Trophoblast cell (in vitro differentiated cells and primary cell): ENCODE results near the gene C5orf34.
"Not testable (repeated sequence)": the region's sequence is repeated elsewhere in the genome, so short reads cannot be mapped to it uniquely, and the experiment has no call there.

Experiments
- DNase-seq, 2 donors: peaks; one replicate each; pipeline ENCODE4 v3.0.0-alpha.2; 2016
- H2AFZ ChIP-seq: 2 replicates; pipeline ENCODE4 v1.6.1; 2013; ENCODE audit warnings: low read length, moderate library complexity, mild to moderate bottlenecking; ENCODE audit not compliant: insufficient read depth, poor library complexity
- H2AK5ac ChIP-seq: 2 replicates; pipeline ENCODE4 v1.6.1; 2013; ENCODE audit warnings: mild to moderate bottlenecking, low read length
- H2BK120ac ChIP-seq: 2 replicates; pipeline ENCODE4 v1.6.1; 2013; ENCODE audit warnings: low read length, mild to moderate bottlenecking, moderate library complexity; ENCODE audit not compliant: insufficient read depth, poor library complexity
- H2BK12ac ChIP-seq: 2 replicates; pipeline ENCODE4 v1.6.1; 2013; ENCODE audit warnings: mild to moderate bottlenecking, low read length, moderate library complexity
- H2BK5ac ChIP-seq: 2 replicates; pipeline ENCODE4 v1.6.1; 2013; ENCODE audit warnings: low read length, low read depth, moderate library complexity, mild to moderate bottlenecking; ENCODE audit not compliant: poor library complexity
- H3K14ac ChIP-seq: 2 replicates; pipeline ENCODE4 v1.6.1; 2013; ENCODE audit warnings: mild to moderate bottlenecking, low read length
- H3K18ac ChIP-seq: 2 replicates; pipeline ENCODE4 v1.6.1; 2013; ENCODE audit warnings: mild to moderate bottlenecking, low read length
- H3K23ac ChIP-seq: 2 replicates; pipeline ENCODE4 v1.6.1; 2013; ENCODE audit warnings: low read length
- H3K27ac ChIP-seq: 2 replicates; pipeline ENCODE4 v1.5.1; 2013; ENCODE audit warnings: low read depth, mild to moderate bottlenecking, inconsistent platforms, low read length, moderate library complexity
- H3K27me3 ChIP-seq: 2 replicates; pipeline ENCODE4 v1.6.1; 2013; ENCODE audit warnings: inconsistent platforms, mild to moderate bottlenecking, low read length, moderate library complexity; ENCODE audit not compliant: insufficient read depth
- H3K36me3 ChIP-seq, 2 experiments: 1 replicate in 1 of 2; 2 replicates in 1 of 2; pipeline ENCODE4 v1.6.1; 2013; ENCODE audit warnings: low read length in 2 of 2, mild to moderate bottlenecking in 2 of 2, moderate library complexity in 1 of 2; ENCODE audit not compliant: insufficient read depth in 2 of 2, control insufficient read depth in 1 of 2
- H3K4ac ChIP-seq: 2 replicates; pipeline ENCODE4 v1.6.1; 2013; ENCODE audit warnings: low read depth, mild to moderate bottlenecking, low read length, moderate library complexity
- H3K4me1 ChIP-seq, 2 experiments: 1 replicate in 1 of 2; 2 replicates in 1 of 2; pipeline ENCODE4 v1.6.1; 2013; ENCODE audit warnings: low read length in 2 of 2, mild to moderate bottlenecking in 2 of 2, moderate library complexity in 1 of 2; ENCODE audit not compliant: insufficient read depth in 2 of 2, control insufficient read depth in 1 of 2
- H3K4me2 ChIP-seq: 2 replicates; pipeline ENCODE4 v1.6.1; 2013; ENCODE audit warnings: inconsistent platforms, mild to moderate bottlenecking, low read length, moderate library complexity
- H3K4me3 ChIP-seq: 2 replicates; pipeline ENCODE4 v1.5.1; 2013; ENCODE audit warnings: mild to moderate bottlenecking, low read depth, low read length, inconsistent platforms
- H3K79me1 ChIP-seq: one replicate; pipeline ENCODE4 v1.6.1; 2013; ENCODE audit warnings: low read length
- H3K79me2 ChIP-seq: 2 replicates; pipeline ENCODE4 v1.6.1; 2013; ENCODE audit warnings: low read length, mild to moderate bottlenecking; ENCODE audit not compliant: control insufficient read depth, insufficient read depth, poor library complexity
- H3K9ac ChIP-seq: 2 replicates; pipeline ENCODE4 v1.6.1; 2013; ENCODE audit warnings: mild to moderate bottlenecking, low read length
- H3K9me3 ChIP-seq: 2 replicates; pipeline ENCODE4 v1.6.1; 2013; ENCODE audit warnings: low read depth, mild to moderate bottlenecking, control low read depth, inconsistent platforms, low read length; ENCODE audit not compliant: insufficient read depth
- H4K12ac ChIP-seq: 2 replicates; pipeline ENCODE4 v1.6.1; 2013; ENCODE audit warnings: low read depth, mild to moderate bottlenecking, low read length, moderate library complexity
- H4K8ac ChIP-seq: 2 replicates; pipeline ENCODE4 v1.6.1; 2013; ENCODE audit warnings: low read depth, mild to moderate bottlenecking, low read length, moderate library complexity
- H4K91ac ChIP-seq: one replicate; pipeline ENCODE4 v1.6.1; 2013; ENCODE audit warnings: low read depth, mild to moderate bottlenecking, low read length, moderate library complexity
- WGBS: extraction: QIAGEN DNeasy Blood & Tissue Kit; methylation state at CpG from one replicate; pipeline ENCODE4 v1.1.7; 2013; ENCODE audit warnings: missing lambda C conversion rate; ENCODE audit not compliant: insufficient read length, insufficient coverage; ENCODE audit errors: extremely low coverage; 5-methylcytosine and 5-hydroxymethylcytosine counted together

The C5orf34 gene

DNA sequence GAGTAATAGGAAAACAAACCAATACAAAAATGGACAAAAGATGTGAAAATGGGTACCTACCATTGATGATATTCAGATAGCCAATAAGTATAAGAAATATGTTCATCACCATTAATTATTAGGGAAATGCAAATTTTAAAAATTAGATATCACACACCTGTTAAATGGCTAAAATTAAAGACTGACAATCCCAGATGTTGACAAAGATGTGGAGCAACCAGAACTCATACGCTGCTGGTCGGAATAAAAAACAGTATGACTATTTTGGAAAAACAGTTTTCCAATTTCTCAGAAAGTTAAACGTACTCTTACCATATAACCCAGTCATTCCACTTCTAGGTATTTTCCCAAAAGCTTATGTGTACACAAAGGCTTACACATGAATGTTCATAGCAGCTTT is 58.4 kb downstream of the C5orf34 start:
- Histone ChIP-seq H2BK12ac (no peak overlapping the region), H4K91ac (no peak overlapping the region), H3K4me2 (no peak overlapping the region), H2AK5ac (no peak overlapping the region), H3K18ac (no peak overlapping the region), H4K12ac (no peak overlapping the region), H3K4ac (no peak overlapping the region), H3K14ac (no peak overlapping the region), H3K27ac (no peak overlapping the region), H3K79me2 (no peaks in the 10 kb centered on the region), H4K8ac (no peak overlapping the region), H3K36me3 (peaks cover 0 to 9% of the 10 kb centered on the region in 2 experiments), H3K9me3 (peaks cover 5% of the 10 kb centered on the region), H2BK120ac (no peak overlapping the region), H3K9ac (no peak overlapping the region), H3K27me3 (no peaks in the 10 kb centered on the region), H3K23ac (no peak overlapping the region), H2AFZ (no peak overlapping the region), H3K79me1 (no peaks in the 10 kb centered on the region), H3K4me3 (no peak overlapping the region), H3K4me1 (no peaks in the 10 kb centered on the region), H2BK5ac (no peak overlapping the region)
- WGBS = no CpG with 5 or more reads among the region's 3 CpGs
- DNase-seq = no peak

DNA sequence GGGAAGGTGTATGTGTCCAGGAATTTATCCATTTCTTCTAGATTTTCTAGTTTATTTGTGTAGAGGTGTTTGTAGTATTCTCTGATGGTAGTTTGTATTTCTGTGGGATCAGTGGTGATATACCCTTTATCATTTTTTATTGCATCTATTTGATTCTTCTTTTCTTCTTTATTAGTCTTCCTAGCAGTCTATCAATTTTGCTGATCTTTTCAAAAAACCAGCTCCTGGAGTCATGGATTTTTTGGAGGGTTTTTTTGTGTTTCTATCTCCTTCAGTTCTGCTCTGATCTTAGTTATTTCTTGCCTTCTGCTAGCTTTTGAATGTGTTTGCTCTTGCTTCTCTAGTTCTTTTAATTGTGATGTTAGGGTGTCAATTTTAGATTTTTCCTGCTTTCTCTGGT is 73.4 kb downstream of the C5orf34 start:
- H3K9me3 ChIP-seq, H3K36me3 ChIP-seq, H3K4me2 ChIP-seq, H3K27me3 ChIP-seq, H3K18ac ChIP-seq, H3K27ac ChIP-seq, H3K4me3 ChIP-seq, H2BK12ac ChIP-seq, H3K23ac ChIP-seq, H4K8ac ChIP-seq, DNase-seq, H4K12ac ChIP-seq, H3K4me1 ChIP-seq, H2BK120ac ChIP-seq, H3K9ac ChIP-seq, H4K91ac ChIP-seq, H2AK5ac ChIP-seq, H2AFZ ChIP-seq, H3K79me1 ChIP-seq, H2BK5ac ChIP-seq, H3K4ac ChIP-seq, H3K14ac ChIP-seq, H3K79me2 ChIP-seq: not testable (repeated sequence)

DNA sequence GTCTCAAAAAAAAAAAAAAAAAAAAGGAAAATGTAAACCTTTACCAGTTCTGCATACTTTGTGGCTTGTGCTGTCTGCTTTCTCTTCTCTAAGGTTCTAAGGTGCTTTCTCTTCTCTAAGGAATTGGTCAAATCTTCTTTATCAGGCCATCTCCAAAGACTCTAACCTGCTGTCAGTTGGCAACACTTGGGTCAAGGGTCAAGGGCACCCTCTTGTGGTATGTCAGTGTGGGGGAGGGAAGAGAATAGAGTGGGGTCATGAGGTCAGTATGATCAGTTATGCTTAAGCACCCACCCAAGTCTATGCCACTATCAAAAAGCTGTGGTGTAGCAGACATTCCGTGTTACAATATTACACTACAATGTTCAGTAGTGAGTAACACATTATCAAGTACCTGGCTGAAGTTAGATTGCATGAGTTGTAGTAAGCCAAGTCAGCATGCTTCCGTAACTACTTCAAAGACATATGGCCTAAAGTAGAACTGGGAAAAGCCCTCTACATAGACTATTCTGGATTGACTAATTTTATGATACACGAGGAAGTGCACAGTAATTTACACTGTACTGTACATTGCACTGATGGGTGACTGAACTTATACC is 77.8 kb downstream of the C5orf34 start:
- no peaks in the 10 kb centered on the region for H3K79me2 ChIP-seq
- no peak for DNase-seq
- no peak overlapping the region for H2BK12ac ChIP-seq
- H2BK5ac ChIP-seq = no peak overlapping the region
- no peak overlapping the region for H4K12ac ChIP-seq
- no peak overlapping the region for H2AK5ac ChIP-seq
- no peak overlapping the region for H3K23ac ChIP-seq
- H3K79me1 ChIP-seq = no peaks in the 10 kb centered on the region
- no peak overlapping the region for H3K27ac ChIP-seq
- no peak overlapping the region for H4K91ac ChIP-seq
- no peak overlapping the region for H2AFZ ChIP-seq
- H3K14ac ChIP-seq = no peak overlapping the region
- no peak overlapping the region for H2BK120ac ChIP-seq
- H4K8ac ChIP-seq = no peak overlapping the region
- no peak overlapping the region for H3K4ac ChIP-seq
- no peak overlapping the region for H3K18ac ChIP-seq
- H3K4me1 ChIP-seq = peaks cover 2 to 3% of the 10 kb centered on the region in 2 experiments
- H3K4me3 ChIP-seq = no peak overlapping the region
- no CpG with 5 or more reads among the region's 3 CpGs for WGBS
- H3K27me3 ChIP-seq = no peaks in the 10 kb centered on the region
- no peak overlapping the region for H3K4me2 ChIP-seq
- no peak overlapping the region for H3K9ac ChIP-seq
- no peaks in the 10 kb centered on the region for H3K9me3 ChIP-seq
- no peaks in the 10 kb centered on the region for H3K36me3 ChIP-seq
